Measurements from ENCODE around the gene INSM1. TPM values are rescaled to one million over a fixed set of nuclear protein-coding genes. Genes with fewer than 3 reads are reported as not detected.

The INSM1 gene
- total and polyA plus RNA-seq, 2 of the 13 experiments (the other 11 are each of a cell fraction or from before 2014, with no cell fraction given), result not detected

GRCh38 chr20:20369250-20370093, 1.6 kb downstream of the INSM1 start (continued):
- no peak for TF ChIP-seq TRAFD1 (CRISPR knock-in tag; IDR thresholded peaks at IDR 0.05; ENCODE audit: borderline replicate concordance)
- no peak for TF ChIP-seq E2F1 (CRISPR knock-in tag; IDR thresholded peaks at IDR 0.05)
- peak; percentile 67; the same call in 1 of the 2 replicates for TF ChIP-seq MTF2 (CRISPR knock-in tag; IDR thresholded peaks at IDR 0.05; ENCODE audit: borderline replicate concordance)
- TF ChIP-seq HNRNPLL (IDR thresholded peaks at IDR 0.05; ENCODE audit: low read depth, low read length, poor library complexity, severe bottlenecking), result peak; percentile 62
- TF ChIP-seq EZH2 (conservative IDR thresholded peaks at IDR 0.05; ENCODE audit: low read depth, low read length), result peak; percentile 87
- 0 out of 2 replicates have a peak, but pooled peaks have one; percentile 53 for TF ChIP-seq ZNF674 (CRISPR knock-in tag; IDR thresholded peaks at IDR 0.05; ENCODE audit: low read depth)
- TF ChIP-seq SUZ12 (IDR thresholded peaks at IDR 0.05; ENCODE audit: low read depth, low read length), result no peak
- 0 out of 2 replicates have a peak, but pooled peaks have one; percentile 16 for TF ChIP-seq ZNF574 (CRISPR knock-in tag; IDR thresholded peaks at IDR 0.05)
- peak; percentile 37; the same call in 1 of the 2 replicates for TF ChIP-seq CTCF (CRISPR knock-in tag; IDR thresholded peaks at IDR 0.05)
- no peak for TF ChIP-seq ARID2 (CRISPR knock-in tag; IDR thresholded peaks at IDR 0.05; ENCODE audit: borderline replicate concordance)
- no peak for TF ChIP-seq DR1 (CRISPR knock-in tag; IDR thresholded peaks at IDR 0.05)
- TF ChIP-seq ZNF644 (CRISPR knock-in tag; IDR thresholded peaks at IDR 0.05; ENCODE audit: low read depth), result no peak
- no peak for TF ChIP-seq RXRB (CRISPR knock-in tag; IDR thresholded peaks at IDR 0.05; ENCODE audit: borderline replicate concordance)
- peak; percentile 6; the same call in 1 of the 2 replicates for TF ChIP-seq HOXA3 (CRISPR knock-in tag; IDR thresholded peaks at IDR 0.05)
- TF ChIP-seq DNMT1 (CRISPR knock-in tag; IDR thresholded peaks at IDR 0.05), result 0 out of 2 replicates have a peak, but pooled peaks have one; percentile 18
- TF ChIP-seq HNRNPL (IDR thresholded peaks at IDR 0.05; ENCODE audit: low read depth, low read length), result peak; percentile 70

All from HepG2 (cell line).